GM21529 (cell line): ENCODE results near the gene OSBPL1A.

Experiments used
- ATAC-seq: cut with Tn5 transposase; IDR thresholded peaks from one replicate; pipeline ENCODE4 v1.9.1; 2021; ENCODE audit not compliant: unreplicated experiment

OSBPL1A gene

DNA sequence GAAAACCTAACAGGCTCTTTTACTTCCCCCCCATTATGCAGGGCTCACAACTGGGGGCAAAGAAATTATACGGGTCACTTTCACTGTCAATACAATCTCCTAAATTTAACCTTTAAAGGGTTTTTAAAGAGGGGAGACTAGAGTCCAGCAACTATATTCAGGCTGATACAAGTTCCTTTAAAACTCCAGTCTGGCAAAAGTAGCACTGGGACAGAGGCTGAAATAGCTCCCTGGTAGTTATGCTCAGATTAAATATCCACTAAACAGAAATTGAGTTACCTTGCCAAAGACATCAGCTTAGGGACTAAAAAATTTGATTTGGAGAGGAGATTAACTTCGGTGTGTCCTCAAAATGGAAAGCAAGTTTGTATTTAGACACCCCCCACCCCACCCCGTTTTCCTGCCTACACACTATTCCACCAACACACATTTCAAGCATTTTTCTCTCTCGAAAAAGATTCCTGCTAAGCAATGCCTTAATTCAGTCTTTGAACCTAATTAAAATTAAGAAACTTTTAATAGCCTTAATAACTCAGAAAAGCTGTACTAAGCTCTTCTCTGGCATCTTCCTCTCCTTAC, 127.2 kb downstream of the OSBPL1A start:
- ATAC-seq: no peak

DNA sequence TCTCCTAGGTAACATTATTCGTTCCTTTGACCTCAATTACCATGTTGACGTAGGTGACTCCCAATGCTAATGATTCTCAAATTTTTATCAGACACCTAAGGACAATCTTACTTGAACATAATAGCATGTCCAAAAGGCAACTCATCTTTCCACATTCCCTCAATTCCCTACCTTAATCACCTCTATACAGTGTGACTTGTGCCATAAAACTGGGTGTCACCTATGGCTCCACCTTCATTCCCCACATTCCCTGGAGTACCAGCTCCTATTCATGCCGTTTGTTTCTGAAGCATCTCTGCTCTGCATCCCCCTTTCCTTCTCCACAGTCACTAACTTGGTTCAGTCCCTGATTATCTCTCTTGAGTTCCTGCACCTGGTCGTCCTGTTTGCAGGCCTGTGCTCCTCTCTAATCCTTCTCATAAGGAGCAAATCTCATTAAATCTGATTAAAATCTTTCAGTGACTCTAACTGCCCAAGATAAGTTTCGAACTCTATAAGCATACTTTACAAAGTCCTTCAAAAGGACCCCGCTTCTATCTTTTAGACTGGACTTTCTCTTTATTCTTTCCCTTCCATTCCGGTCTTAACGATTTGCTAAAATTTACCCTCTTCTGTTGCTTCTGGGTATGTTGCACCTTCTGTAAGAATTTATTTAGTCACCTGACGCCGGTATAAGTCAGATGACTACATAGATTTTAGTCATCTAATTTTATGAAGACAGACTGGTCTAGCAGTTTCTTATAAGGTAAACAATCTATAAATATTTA, 128.7 kb downstream of the OSBPL1A start:
- no peak for ATAC-seq

DNA sequence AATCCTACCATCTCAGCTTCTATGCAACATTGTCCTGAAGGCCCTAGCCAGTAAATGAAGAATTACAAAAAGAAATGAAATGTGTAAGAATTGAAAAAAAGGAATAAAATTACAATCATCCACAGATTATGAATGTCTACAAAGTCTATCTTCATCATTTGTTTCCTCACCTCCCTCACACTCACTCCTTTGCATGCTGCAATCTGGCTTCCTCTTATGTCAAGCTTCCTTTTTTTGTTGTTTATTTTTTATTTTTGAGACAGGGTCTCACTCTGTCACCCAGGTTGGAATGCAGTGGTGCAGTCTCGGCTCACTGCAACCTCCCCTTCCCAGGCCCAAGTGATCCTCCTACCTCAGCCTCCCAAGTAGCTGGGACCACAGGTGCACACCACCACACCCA, 129.7 kb downstream of the OSBPL1A start:
- no peak for ATAC-seq

DNA sequence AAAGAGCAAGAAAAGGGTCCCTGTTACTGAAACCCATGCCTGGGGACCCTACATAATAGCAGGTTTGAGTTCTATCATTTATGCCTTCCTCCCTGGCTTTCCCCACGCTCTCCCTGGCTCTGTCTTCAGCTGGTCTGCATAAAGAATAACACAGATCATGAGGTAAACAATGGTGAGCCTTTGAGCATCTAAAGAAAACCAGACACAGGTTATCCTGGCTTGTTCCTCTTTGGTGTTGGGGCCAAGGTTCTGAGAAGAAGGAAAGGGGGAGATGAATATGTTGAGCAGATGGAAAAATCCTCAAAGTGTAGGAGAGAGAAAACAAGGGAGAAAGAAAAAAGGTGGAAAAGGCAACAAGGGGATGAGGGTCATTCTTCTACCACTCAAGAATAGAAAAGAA, 131.5 kb downstream of the OSBPL1A start:
- ATAC-seq: no peak

DNA sequence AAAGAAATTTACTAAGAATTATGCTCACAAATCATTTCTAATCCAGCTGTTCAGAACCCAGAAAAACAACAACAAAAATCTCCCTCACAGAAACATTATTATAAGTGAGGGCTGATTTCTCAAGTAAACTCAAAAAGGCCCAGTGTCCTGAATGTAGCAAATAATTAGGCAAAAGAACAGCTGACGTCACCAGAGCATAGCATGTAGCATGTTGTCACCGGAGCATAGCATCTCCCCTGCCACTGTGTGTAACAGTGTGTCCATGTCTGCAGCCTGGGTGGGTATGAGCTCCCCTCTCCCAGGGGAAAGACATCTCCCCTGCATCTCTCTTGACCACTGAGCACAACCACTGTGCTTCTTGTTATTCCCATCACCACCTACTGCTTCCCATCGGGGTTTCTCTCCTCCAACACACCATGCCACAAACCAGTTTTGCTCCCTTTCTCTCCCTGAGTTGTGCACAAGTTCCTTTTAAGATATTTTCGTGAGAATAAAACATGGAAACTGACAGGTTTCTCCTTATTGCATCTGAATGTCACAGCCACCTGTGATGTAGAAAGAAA, 132.0 kb downstream of the OSBPL1A start:
- no peak for ATAC-seq

DNA sequence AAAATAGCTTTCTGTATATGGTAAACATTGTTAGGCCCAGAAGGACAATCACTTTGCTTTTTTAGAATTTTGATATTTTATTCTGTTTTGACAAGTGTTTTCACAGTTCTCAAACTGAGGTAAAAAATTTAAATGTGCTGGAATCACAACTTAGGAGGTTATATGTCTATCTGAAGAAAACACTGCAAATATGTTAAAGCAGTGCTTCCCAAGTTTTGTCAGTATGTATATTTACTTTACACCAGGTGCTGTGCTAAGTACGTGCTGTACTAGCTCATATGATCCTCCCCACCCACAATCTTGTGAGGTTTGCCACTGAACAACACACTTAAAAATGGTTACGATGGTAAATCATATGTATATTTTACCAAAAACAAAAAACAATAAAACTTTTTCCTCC, 134.6 kb downstream of the OSBPL1A start:
- ATAC-seq: no peak

DNA sequence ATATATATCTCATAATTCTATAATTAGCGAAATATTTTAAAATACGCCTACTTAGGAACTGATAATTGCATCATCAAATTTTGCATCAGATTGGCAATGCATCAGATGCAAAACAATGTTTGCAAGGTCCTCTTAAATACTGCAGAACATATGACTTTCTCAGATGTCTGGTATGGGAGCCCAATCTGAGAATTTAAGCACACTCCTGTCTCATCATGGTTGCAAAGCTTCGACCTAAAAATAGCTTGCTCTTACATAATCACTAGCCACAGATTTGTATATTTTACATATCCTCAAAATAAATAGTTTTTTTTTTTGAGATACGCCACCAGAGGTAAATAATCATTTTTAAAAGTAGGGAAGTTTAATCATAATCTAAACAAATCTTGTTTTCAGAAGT, 135.5 kb downstream of the OSBPL1A start:
- no peak for ATAC-seq

DNA sequence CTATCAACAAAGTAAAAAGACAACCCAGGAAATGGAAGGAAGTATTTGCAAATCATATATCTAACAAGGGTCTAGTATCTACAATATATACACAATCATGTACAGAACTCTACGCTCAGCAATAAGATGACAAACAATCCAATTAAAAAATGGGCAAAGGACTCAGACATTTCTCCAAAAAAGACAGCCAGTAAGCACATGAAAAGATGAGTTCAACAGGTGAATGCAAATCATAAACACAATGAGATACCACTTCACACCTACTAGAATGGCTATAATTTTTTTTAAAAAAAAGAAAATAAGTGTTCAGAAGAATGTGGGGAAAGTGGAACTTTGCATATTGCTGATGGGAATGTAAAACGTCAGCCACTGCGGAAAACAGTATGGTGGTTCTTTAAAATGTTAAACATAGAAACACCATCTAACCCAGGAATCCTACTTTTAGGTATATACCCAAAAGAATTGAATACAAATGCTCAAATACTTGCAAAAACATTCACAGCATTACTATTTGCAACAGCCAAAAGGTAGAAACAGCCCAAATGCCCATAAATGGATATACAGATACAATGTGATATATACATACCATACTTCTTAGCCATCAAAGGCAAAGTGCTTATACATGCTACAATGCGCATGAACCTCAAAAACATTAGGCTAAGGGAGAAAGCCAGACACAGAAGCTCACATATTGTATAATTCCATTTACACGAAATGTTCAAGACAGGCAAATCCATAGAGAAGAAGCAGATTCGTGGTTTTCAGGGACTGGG, 137.6 kb downstream of the OSBPL1A start:
- no peak for ATAC-seq

DNA sequence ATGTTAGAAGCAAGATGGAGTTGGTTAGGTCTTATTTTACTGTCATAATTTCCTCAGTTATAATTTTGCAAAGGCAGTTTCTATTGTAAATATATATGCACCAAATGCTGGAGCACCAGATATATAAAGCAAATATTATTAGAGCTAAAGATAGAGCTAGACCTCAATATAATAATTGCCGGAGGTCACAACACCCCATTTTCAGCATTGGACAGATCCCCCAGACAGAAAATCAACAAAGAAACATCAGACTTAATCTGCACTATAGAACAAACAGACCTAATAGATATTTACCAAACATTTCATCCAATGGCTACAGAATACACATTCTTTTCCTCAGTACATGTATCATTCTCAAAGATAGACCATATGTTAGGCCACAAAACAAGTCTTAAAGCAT, 143.6 kb downstream of the OSBPL1A start:
- ATAC-seq: no peak

DNA sequence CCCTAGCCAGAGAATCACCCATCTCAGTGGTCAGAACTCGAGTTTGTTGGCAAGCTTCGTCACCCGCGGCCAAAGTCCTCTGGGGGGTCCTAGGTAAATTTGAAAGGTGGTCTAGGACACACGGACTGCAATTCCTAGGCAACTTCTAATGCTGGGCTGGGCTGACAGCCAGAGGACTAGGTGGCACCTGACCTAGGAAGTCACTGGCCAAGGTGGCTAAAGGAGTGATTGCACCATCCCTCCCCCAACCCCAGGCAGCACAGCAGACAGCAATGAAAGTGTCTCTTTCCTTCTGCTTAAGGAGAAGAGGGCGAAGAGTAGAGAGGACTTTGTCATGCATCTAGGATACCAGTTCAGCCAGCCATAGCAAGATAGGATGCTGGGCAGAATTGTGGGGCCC, 147.9 kb downstream of the OSBPL1A start:
- no peak for ATAC-seq

DNA sequence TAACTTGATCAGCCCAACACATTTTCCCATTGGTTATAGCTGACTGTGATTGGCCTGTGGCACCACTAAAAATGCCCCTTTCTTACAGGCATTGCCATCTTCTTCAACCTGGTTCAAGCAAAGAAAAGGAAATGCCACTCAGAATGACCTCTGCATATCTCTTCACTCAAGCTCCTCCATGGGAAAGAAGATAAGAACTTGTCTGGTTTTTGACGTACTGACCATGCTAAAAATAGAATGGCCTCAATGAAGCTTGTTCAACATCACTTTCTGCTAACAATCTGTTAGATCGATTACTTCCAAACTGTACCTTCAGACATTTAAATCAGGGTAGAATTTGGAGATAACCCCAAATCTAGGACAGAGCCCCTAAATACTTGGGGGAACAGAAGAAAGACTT, 149.3 kb downstream of the OSBPL1A start:
- no peak for ATAC-seq

DNA sequence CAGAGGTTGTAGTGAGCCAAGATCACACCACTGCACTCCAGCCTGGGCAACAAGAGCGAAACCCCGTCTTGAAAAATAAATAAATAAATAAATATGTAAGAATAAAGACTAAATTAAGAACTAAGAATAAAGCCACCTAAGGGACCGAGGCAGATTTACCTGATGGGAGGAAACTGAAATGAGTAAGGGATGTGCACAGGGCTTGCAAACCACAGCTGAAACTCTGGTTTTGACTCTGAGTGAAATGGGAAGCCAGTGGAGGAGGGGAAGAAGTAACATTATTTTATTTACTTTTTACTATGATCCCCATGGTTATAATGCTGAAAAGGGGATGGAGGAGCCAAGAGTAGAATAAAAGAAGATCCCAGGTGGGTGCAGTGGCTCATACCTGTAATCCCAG, 151.5 kb downstream of the OSBPL1A start:
- ATAC-seq: peak; percentile 97

DNA sequence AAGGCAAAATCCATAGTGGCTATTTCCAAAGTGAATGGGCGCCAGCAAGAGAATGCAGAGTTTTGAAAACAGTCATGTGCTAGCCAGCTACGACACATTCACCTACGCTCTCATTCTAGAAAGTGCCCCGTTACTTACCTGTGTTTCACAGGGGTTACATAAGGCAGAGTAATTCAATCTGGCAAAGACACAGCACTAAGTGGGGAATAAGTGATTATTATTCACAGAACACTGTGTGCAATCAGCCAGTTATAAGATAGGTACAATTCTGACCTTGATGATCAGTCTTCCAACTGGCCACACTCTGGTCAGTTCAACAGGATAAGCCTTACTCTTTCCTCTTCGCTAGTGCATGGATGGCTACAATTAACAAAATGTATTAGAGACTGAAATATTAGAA, 152.9 kb downstream of the OSBPL1A start:
- ATAC-seq: no peak

DNA sequence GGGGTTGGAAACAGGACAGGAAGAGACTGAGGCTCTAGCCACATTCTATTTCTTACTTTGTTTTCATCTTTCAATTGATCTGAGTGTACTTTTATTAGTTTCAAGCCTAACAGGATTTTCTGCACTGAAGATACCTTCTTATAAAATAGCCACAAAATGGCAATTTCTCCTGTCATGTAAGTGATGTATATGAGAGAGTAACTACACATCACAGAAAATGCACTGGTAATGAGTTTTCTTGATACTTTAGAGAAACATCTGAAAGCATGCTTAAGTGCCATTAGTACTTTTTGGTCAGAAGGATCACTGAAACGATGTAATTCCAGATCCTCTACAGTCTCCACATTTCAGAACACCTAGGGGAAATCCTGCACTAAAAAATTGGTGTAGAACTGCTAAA, 153.9 kb downstream of the OSBPL1A start:
- no peak for ATAC-seq

DNA sequence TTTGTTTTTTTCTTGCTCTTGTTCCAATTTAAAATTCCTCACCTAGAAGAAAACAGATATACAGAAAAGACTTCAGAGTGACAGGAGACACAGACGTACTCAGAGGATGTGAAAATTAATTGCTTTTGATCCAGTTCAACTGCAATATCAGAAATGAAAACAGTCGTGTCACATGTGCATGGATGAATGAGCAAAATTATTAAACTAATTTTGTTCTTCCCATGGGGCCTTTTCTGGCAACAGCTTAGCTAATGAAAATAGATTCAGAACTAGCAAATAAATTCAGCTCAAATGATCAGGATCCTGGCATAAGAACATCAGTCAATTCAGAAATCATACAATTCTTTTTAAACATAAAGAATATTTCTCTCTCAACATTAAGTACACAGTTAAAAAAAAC, 158.3 kb downstream of the OSBPL1A start:
- no peak for ATAC-seq

DNA sequence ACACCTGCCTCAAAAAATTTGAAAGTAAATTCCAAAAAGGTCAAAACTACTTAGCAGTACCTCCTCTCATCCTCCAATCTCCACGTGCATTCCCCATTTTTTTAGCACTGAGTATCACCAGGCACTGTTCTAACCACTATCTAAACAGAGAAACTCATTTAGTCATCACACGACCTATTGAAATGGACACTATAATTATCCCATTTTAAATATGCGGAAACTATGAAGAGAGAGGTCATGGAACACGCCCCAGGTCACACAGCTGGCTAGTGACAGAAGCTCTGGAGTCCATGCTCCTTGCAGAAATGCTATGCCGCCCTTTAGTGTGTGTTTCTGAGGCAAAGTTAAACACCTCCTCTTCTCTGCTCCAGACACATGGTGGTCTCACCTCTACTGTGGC, 159.2 kb downstream of the OSBPL1A start:
- ATAC-seq: no peak

DNA sequence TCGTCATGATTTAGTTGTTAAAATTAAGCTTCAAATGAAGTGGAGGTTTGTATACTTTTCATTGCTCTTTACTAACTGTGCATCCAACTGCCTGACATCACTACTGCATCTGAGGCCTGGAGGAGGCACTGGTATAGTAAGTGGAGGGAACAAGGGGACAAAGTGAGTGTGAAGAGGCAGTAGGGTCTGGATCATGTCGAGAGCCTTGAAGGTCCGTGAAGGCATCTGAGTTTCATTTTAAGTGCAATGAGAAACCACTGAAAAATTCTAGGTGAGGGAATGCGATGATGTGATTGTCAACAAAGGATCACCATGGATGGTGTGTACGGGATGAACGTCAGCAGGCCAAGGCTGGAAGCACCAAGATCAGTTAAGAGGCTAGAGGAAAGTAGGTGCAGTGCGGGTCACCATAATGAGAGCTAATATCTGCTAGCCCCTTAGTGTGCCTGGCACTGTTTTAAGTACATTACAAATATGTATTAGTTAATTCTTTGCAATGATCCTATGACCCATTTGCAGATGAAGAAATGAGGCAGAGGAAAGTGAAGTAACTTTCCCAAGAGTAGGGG, 162.7 kb downstream of the OSBPL1A start:
- ATAC-seq: no peak

DNA sequence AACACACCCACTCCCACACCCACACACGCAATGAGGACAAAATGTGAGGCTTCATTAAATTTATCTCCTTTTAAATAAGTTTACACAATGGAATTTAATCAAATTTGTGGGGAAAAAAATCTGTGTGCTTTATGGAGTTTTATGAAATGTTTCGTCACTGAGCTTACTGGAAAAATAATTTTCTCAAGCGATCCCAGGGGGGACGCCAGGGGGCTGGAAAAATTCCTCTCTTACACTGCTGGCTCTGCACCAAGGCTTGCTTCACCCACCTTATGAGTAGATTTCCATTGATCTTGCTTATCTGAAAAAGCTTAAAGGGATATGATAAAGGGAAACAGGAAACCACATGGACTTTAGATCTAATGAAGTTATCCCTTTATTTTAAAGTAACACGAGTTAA, 163.3 kb downstream of the OSBPL1A start:
- ATAC-seq: no peak

DNA sequence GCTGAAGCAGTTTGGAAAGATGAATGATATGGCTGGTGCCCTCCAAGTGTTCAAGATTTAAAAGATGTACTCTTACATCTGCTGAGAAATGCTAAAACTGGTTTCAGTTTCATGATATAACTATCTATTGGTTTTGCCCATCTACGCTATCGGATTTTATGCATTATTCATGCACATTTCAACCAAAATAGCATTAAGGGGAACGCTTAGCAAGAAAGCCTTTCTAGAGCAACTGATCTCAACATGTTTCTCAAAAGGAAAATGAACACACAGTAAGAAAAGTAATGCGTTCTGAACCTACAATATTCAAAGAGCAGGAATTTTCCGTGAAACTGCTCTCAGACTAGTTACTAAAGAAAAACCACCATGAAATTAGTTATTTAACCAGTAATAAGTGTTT, 164.8 kb downstream of the OSBPL1A start:
- ATAC-seq: no peak

DNA sequence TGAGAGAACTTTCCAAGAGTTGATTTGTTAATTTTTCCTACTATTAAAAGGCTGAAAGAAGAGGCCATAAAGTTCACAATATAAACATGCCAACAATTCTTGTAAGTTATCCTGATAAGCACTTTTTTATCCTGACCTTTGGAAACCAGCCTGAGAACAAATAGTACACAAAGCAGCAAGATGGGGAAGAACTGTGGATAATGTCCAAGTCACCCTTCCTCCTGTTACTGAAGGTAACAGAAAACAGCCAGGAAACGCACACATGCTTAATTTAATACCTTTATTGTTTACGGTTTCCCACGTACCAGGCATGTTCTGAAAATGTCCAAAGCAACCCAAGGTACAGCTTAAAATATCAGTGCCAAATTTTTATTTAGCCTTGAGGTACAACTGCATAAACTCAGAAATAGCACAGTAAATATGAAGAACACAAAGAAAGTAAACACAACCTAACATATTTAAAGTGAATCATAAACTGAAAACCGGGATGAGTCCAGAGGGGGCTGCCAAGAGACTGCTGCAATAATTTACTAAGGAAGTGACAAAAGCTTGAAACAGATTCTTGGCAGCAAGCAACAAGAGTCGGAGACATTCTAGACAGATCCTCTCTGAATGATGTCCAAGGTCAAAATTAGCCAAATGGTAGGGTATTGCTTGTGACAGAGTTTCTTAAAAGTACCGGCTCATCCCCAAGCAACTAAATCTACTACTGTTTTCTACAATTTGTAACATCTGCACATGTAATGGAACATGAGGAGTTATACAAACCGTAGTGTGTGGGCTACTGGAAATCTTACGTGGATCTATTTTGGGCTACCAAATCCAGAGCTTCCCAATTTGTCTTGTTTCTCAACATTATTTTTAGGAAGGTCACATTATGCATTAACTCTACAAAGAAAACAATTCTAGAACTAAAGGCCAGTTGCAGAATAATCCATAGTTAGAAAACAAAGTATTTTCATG, 165.6 kb downstream of the OSBPL1A start:
- no peak for ATAC-seq
